Astrocyte (in vitro differentiated cells and primary cell): ENCODE results near the gene SV2C.

Experiments used
- EZH2 ChIP-seq: IDR thresholded peaks from 2 replicates; pipeline ENCODE4 v1.6.1; 2012; ENCODE audit warnings: mild to moderate bottlenecking, low read length, inconsistent platforms; ENCODE audit not compliant: insufficient read depth
- TF ChIP-seq, protein P1 (sequence below): IDR thresholded peaks from 2 replicates; pipeline ENCODE4 v1.5.1; 2011; ENCODE audit warnings: low read depth, mild to moderate bottlenecking, inconsistent platforms, low read length, moderate library complexity; ENCODE audit not compliant: insufficient read depth

DNA sequence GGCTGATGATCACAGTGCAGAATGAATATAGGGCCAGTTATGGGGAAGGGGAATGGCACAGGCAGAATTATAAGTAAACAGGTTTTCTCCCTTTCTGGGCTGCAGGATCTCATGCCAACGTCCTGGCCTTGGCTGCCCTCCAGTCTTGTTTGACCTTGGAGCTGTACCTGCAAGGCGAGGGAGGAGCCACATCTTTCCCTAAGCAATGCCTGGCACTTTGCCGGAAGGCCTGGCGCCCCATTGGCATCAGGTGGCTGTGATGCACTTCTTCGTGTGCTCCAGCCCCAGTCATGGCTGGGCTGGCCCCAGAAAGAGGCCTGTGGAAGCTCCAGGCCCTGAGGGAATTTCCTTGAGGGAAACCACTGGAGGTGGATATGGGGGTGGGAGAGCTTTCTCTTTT is 303.2 kb downstream of the SV2C start:
- TF ChIP-seq, protein P1, sequence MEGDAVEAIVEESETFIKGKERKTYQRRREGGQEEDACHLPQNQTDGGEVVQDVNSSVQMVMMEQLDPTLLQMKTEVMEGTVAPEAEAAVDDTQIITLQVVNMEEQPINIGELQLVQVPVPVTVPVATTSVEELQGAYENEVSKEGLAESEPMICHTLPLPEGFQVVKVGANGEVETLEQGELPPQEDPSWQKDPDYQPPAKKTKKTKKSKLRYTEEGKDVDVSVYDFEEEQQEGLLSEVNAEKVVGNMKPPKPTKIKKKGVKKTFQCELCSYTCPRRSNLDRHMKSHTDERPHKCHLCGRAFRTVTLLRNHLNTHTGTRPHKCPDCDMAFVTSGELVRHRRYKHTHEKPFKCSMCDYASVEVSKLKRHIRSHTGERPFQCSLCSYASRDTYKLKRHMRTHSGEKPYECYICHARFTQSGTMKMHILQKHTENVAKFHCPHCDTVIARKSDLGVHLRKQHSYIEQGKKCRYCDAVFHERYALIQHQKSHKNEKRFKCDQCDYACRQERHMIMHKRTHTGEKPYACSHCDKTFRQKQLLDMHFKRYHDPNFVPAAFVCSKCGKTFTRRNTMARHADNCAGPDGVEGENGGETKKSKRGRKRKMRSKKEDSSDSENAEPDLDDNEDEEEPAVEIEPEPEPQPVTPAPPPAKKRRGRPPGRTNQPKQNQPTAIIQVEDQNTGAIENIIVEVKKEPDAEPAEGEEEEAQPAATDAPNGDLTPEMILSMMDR, result no peak
- no peak for TF ChIP-seq EZH2
